Activated naive CD4-positive, alpha-beta T cell treated with Interleukin-2 at 50 U/mL for 16 hours (primary cell): ENCODE measurements around the gene RNF213.
"Not testable (repeated sequence)": the region's sequence is repeated elsewhere in the genome, so short reads cannot be mapped to it uniquely, and the experiment has no call there.

ENCODE experiments used
- DNase-seq: peaks from one replicate; pipeline ENCODE4 v3.0.0-alpha.2; 2020

Gene RNF213

DNA sequence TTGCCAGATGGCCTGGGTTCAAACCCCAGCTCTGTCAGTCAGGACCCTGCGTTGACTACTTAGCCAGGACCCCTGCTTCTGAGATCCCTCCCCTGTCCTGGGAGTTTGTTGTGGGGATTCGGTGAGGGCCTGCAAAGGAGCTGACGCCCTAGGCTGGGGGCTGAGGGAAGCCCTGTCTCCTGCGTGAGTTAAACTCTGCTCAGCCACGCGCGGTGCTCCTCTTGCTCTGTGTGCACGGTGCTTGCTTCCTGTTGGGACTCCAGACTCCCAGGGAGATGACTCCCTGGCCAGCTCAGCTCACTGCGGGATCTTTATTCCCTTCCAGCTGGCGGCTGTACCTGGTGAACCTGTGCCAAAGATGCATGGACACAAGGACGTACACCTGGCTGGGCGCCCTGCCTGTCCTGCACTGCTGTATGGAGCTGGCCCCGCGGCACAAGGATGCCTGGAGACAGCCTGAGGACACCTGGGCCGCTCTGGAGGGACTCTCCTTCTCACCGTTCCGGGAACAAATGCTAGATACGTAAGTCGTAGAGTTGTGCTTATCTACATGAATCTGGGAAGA, 37.4 kb downstream of the RNF213 start:
- DNase-seq = no peak

DNA sequence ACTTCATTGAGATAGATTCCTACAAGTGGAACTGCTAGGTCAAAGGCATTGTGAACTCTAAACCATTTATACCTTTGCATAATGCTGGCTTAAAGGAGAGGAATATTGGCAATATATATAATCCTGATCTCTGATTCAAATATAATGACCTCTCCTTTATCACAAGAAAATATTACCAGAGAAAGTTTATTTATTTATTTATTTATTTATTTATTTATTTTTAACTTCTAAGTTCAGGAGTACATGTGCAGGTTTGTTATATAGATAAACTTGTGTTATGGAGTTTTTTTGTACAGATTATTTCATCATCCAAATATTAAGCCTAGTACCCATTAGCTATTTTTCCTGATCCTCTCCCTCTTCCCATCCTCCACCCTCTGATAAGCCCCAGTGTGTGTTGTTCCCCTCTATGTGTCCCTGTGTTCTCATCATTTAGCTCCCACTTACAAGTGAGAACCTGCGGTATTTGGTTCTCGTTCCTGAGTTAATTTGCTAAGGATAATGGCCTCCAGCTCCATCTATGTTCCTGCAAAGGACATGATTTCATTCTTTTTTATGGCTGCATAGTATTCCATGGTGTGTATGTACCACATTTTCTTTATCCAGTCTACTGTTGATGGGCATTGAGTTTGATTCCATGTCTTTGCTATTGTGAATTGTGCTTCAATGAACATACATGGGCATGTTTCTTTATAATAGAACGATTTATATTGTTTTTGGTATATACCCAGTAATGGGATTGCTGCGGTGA, 38.9 kb downstream of the RNF213 start:
- DNase-seq = not testable (repeated sequence)

DNA sequence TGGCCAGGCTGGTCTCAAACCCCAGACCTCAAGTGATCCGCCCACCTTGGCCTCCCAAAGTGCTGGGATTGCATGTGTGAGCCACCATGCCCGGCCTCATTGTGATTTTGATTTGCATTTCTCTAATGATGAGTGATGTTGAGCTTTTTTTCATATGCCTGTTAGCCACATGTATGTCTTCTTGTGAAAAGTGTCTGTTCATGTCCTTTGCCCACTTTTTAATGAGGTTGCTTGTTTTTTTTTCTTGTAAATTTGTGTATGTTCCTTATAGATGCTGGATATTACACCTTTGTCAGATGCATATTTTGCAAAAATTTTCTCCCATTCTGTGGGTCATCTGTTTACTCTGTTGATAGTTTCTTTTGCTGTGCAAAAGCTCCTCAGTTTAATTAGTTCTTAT, 40.1 kb downstream of the RNF213 start:
- not testable (repeated sequence) for DNase-seq

DNA sequence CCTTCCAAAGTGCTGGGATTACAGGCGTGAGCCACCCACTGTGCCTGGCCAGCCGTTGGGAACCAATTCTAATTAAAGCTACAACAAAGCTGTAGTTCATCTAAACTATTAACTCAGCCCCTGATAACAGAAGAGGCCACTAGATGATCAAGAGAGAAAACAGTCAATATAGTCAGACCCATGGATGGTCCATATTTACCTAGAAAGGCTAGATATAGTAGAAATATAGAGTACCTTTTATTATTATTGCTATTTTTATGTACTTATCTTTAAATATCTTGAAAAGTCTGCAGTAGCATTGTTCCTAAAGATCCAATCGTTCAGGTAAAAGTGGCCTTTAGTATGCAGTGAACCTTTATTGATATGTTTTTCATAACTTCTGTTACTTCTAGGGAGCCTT, 43.2 kb downstream of the RNF213 start:
- no peak for DNase-seq

DNA sequence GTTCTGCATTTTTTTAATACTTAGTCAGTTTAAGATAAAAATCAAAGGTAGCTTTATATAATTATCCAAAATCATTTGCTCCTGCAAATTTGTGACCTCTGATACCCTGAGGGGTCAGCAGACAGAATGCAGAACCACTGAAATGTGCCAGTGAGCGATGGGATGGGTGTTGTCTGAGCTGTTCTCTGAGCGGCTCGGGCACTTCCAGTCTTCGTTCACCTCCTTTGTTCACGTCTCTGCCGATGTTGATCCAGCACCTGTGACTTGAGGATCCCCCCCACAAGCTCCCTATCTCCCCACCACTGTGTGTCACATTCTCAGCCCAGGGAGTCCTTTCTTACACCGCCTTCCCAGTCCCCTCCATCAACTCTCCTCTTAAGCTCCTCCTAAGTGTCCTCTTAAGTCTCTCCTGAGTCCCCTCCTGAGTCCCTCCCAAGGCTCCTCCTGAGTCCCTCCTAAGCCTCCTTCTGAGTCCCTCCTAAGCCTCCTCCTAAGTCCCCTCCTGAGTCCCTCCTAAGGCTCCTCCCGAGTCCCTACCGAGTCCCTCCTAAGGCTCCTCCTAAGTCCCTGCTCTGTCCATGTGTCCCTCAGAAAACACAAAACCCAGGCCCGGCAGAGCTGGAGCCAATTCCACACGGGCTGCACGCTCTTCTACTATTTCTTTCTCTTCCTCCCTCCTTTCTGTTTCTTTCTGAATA, 47.5 kb downstream of the RNF213 start:
- no peak for DNase-seq

DNA sequence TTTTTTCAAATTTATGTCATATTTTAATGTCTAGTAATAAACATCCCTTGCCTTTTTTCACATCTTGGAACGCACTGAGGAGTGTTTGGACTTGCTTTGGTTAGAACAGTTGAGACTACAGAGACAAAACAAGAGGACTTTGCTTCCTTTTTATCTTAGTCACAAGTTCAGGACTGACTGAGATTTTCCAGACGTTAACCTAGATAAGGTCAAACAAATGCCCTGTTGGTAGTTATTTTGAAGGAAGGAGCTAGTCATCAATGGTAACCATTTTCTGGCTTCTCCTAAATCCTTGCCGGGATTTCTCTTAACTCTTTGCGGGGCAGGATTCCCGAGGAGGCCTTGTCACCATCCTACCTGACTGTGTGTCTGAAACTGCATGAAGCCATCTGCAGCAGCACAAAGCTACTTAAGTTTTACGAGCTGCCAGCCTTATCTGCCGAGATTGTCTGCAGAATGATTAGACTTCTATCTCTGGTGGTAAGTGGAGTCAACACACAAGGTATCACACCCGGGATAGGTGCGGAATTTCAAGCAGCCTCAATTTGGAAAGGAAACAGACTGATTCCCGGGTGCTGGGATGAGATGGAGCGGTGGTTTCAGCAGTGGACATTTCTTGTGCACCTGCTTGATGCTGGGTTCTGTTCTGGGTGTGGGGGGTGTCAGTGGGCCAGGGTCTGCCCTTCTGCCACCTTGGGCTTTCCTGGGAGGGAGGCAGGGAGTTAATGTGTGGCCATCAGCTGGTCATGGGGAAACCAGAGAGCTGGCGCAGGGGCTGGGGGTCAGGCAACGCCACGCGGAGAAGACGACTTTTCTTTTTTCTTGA, 48.3 kb downstream of the RNF213 start:
- no peak for DNase-seq

DNA sequence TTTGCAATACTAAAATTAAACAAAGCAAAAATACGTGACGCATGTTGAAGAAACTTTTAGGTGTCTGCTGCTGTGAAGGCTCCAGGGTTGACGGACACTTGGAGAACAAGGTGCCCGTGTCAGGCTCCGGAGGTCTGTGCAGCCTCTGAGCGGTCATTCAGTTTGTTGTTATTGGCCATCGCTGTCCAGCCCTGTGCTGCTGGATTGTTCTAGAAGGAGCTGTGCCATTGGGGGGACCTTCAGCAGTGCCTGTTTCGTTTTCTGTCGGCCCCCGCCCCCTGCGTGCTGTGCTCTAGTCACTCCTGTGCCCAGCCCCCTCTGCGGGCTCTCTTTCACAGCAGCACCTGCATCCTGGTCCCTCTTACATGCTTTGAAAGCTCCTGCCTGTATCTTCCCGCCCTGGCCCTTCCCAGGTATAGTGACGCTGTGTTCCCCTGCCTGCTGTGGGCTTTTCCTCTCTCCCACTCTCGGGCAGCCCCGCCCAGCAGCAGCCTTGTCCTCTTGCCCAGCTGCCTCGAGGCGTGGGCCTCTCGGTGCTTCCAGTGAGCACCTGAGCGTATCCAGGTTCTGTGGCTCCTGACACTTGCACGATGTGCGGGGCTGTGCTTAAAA, 50.7 kb downstream of the RNF213 start:
- no peak for DNase-seq

DNA sequence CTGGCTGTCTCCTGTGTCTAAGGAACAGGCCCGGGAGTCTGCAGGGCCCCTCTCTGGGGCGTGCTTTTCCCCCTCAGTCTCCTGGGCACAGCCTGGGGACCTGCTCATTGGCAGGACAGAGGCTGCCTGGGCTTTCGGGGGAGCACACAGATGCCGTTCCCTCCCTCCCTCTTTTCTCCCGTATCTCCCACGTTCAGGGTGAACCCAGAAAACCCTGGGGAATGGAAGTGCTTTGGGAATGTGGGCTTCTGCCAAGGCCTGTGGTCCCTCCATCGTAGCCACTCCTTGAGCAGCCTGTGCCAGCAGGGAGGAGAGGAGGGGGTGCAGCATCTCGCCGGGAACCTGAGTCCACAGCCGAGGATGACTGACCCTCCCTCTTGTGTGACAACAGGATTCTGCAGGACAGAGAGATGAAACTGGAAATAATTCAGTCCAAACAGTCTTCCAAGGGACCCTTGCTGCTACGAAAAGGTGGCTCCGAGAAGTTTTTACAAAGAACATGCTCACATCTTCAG, 52.0 kb downstream of the RNF213 start:
- DNase-seq = no peak

DNA sequence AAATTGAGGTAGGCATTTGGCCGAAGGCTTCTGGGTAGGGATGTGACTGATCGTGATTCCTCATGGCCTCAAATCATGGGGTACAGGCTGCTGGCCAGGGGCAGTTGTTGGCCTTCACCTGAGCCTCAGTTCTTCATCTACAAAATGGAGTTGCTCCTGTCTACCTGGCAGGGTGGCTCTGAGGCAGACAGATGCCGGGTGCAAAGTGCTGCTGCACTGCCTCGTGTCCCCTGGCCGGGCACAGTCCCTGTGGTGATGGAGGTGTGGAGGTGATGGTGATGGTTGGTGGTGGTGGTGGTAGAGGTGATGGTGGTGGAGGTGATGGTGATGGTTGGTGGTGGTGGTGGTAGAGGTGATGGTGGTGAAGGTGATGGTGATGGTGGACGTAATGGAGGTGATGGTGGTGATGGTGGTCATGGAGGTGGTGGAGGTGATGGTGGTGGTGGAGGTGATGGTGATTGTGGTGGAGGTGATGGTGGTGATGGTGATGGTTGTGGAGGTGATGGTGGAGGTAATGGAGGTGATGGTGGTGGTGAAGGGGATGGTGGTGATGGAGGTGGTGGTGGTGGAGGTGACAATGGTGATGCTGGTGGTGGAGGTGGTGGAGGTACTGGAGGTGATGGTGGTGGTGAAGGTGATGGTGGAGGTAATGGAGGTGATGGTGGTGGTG, 52.6 kb downstream of the RNF213 start:
- no peak for DNase-seq

DNA sequence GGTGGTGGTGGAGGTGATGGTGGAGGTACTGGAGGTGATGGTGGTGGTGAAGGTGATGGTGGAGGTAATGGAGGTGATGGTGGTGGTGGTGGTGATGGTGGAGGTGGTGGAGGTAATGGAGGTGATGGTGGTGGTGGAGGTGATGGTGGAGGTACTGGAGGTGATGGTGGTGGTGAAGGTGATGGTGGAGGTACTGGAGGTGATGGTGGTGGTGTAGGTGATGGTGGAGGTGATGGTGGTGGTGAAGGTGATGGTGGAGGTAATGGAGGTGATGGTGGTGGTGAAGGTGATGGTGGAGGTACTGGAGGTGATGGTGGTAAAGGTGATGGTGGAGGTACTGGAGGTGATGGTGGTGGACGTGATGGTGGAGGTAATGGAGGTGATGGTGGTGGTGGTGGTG, 53.3 kb downstream of the RNF213 start:
- not testable (repeated sequence) for DNase-seq

DNA sequence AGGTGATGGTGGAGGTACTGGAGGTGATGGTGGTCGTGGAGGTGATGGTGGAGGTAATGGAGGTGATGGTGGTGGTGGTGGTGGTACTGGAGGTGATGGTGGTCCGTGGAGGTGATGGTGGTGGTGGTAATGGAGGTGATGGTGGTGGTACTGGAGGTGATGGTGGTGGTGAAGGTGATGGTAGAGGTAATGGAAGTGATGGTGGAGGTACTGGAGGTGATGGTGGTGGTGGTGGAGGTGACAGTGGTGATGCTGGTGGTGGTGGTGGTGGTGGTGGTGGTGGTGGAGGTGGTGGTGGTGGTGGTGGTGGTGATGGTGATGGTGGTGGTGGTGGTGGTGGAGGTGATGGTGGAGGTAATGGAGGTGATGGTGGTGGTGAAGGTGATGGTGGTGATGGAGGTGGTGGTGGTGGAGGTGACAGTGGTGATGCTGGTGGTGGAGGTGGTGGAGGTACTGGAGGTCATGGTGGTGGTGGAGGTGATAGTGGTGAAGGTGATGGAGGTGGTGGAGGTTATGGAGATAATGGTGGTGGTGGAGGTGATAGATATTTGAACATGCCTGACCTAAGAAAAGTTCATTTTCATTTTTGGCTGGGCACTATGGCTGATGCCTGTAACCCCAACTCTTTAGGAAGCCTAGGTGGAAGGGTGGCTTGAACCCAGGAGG, 55.0 kb downstream of the RNF213 start:
- no peak for DNase-seq

DNA sequence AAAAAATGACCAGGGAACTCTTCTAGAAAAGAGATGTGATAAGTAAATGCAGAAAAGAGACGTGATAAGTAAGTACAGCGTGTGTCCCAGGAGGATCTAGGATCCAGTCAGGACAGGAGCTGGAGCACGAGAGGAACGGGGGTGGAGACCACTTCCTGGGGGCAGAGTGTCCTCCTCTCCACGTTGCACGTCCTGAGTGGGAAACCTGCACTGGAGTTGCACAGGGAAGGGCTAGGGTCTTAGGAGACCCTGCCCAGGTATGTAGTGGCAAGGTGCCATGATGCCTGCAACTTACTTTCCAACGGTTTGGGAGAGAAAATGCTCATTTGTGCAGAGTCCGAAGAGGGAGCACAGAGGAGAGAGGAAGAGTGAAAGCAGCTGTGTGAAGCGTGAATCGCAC, 55.8 kb downstream of the RNF213 start:
- no peak for DNase-seq

DNA sequence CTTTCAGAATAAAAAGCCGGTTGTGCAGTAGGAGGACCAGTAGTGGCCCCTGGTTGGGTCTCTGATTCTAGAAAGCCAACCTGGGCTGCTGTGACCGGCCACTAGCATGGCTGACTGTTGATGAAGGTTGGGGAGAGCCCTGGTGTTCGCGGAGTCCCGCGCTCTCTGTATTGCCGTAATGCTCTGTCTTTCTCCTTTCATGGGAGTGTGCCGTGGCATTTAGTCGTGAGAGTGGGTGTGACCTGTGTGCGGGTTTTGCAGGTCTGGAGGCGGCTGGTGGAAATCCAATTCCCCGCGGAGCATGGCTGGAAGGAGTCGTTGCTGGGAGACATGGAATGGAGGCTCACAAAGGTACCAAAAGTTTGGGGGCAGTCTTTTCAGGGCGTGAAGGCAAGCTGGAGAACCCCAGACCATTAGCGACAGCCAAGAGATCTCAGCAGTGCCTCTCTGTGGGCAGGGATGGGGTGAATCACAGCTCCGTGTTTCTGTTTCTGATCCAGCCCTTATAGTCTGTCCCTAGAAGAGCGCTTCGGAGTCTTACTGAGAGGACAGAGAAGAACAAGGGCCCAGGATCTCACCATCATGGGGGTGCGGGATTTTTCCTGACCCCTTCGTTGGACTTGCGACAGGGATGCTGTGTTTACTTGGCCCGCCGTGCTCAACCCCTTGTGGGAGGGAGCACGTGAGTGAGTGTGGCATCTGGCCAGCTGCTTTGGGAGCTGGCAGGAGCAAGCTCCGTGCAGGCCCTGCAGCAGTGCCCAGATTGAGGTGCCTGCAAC, 56.5 kb downstream of the RNF213 start:
- DNase-seq = no peak

DNA sequence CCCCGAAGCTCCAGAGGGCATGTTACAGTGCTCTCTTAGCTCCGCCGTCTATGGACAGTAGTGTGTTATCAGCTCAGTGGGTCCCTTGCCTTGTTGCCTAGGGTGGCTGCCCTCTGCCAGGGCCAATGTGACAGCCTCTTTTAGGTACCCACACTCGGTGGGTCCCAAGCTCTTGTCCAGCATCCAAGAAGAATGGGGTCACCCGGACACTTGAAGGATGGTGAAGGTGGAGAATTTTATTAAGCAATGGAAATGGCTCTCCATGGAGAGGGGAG, 57.0 kb downstream of the RNF213 start:
- DNase-seq = no peak

DNA sequence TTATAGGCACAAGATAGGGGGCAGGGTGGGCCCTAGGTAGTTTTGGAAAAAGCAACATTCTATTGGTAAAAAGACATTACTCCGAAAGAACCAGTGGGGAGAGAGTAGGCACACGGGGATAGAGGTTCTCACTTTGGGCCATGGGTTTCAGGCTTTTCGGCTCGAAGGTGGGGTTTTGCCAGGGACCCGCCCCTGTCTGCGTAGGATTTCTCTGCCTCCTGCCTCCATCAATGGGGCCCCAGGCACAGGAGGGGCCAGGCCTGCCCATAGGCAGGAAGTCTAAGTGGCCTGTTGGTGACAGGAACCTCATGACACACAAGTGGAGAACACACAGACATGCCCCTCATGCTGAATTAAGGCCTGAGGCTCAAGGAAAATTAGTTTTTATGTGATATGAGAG, 57.5 kb downstream of the RNF213 start:
- DNase-seq = no peak

DNA sequence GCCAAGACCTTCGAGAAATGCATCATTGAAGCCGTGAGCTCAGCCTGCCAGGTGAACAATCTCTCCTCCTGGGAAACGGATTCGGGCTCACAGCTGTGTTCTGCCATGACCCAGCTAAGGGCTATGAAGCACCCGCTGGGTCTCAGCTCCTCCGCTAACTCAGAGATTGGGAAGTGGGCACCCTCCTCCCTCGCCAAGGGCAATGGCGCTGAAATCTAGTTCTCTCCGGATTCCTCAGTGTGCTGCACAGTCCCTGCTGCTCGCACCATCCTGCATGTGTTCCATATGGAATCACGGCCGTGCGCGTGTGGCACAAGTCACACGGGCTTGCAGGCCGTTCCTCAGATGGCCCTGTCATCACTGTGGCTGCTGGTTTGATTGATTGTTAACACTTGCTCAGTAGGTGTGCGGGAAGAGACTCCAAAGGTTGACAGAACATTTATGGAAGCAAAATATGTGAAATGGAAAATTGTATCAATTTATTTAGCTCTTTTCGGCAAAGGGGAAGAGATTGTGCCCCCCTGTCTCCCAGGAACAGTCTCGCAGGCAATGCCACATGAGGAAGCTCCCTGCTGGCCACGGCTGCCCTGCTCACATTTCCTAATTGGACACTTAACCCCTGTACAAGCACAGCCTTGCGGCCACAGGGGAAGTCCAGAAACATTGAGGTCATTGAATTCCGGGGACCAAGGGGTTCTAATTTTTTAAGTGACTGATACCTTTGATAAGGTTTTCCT, 58.8 kb downstream of the RNF213 start:
- DNase-seq = no peak

DNA sequence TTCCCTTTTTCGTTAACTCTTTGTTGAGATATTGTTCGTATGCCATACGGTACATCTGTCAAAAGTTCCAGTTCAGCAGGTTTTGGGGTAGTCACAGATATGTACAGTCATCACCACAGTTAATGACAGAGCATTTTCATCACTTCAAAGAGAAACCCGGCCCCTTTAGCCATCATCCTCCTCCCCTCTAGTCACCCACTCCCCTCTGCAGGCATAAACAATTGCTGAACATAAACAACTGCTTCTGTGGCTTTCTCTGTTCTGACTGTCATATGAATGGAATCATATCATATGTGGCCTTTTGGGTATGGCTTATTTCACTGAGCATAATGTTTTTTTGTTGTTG, 59.3 kb downstream of the RNF213 start:
- DNase-seq = no peak

DNA sequence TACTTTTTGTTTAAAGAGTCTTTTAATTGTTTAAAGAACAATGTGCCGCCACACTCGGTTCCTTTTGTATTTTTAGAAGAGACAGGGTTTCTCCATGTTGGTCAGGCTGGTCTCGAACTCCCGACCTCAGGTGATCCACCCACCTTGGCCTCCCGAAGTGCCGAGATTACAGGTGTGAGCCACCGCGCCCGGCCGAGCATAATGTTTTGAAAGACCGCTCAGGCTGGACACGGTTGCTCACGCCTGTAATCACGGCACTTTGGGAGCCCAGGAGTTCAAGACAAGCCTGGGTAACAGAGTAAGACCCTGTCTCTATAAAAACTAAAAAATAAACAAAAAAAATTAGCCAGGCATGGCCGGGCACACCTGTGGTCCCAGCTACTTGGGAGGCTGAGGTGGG, 59.8 kb downstream of the RNF213 start:
- no peak for DNase-seq

DNA sequence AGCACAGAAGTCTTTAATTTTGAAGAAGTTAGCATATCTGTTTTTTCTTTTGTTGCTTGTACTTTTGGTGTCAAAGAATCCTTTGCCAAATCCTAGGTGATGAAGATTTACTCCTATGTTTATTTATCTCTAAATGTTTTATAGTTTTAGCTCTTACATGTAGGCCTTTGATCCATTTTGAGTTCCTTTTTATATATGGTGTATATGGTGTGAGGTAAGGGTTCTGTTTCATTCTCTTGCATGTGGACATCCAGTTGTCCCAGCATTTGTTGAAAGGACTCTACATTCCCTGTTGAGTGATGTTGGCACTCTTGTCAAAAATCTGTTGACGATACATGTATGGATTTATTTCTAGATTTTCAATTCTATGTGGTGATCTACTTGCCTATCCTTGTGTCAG, 62.2 kb downstream of the RNF213 start:
- no peak for DNase-seq

DNA sequence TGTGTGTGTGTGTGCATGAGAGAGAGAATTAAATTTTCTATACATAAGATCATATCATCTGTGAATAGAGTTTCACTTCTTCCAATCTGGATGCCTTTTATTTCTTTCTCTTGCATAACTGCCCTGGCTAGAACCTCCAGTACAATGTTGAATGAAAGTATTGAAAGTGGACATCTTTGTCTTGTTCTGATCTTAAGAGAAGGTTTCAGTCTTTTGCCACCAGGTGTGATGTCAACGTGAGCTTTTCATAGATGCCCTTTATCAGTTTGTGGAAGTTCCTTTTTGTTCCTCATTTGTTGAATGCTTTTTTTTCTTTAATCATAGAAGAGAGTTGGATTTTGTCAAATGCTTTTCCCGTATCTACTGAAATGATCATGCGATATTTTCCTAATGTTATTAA, 63.3 kb downstream of the RNF213 start:
- no peak for DNase-seq

DNA sequence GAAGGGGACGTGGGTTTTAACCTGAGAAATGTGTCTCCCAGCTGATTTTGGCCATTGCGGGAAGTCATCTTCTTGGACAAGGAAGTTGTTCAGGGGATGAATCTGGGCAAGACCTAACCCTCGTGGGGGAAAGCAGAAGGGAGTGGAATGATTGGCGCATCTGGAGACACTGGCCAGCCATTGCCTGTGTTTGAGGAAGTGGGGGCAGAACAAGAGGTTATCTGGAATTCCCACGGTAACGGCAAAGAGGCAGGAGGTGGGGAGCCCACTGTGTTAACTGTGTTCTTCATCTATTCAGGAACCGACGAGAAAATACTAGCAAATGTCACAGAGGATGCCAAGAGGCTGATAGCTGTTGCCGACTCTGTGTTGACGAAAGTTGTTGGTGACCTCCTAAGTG, 66.9 kb downstream of the RNF213 start:
- no peak for DNase-seq
